SU-DHL-6 (cell line): ENCODE measurements around the gene ZNF284.

ENCODE experiments used
- H2AFZ ChIP-seq: fragments of 200-600 bp; sonication (generic); 2 replicates; pipeline ENCODE4 v1.6.1; 2014; ENCODE audit warnings: low read depth, mild to moderate bottlenecking, moderate library complexity, mixed read lengths, antibody characterized with exemption, low read length; ENCODE audit not compliant: severe bottlenecking
- H3F3A ChIP-seq: fragments of 200-600 bp; shearing (Covaris generic); 2 replicates; pipeline ENCODE4 v1.6.0; 2016; ENCODE audit warnings: antibody characterized with exemption, mild to moderate bottlenecking; ENCODE audit not compliant: insufficient read depth
- H3K27ac ChIP-seq: fragments of 200-600 bp; sonication (generic); 2 replicates; pipeline ENCODE4 v1.5.1; 2016; ENCODE audit warnings: low read depth, mild to moderate bottlenecking, low read length, moderate library complexity, mixed read lengths
- H3K27me3 ChIP-seq: fragments of 200-600 bp; sonication (generic), shearing (Covaris generic); 2 replicates; pipeline ENCODE4 v1.6.0; 2014; ENCODE audit warnings: mild to moderate bottlenecking, low read length
- H3K36me3 ChIP-seq: fragments of 200-600 bp; sonication (generic); 2 replicates; pipeline ENCODE4 v1.6.1; 2014; ENCODE audit warnings: mild to moderate bottlenecking, low read length, mixed read lengths
- H3K4me2 ChIP-seq: fragments of 300-600, 200-600 bp; shearing (Covaris generic), sonication (generic); 2 replicates; pipeline ENCODE4 v1.6.0; 2014; ENCODE audit warnings: low read length, low read depth, mild to moderate bottlenecking; ENCODE audit not compliant: poor library complexity, severe bottlenecking
- H3K4me3 ChIP-seq: fragments of 200-600 bp; sonication (generic); 2 replicates; pipeline ENCODE4 v1.5.1; 2014; ENCODE audit warnings: antibody characterized with exemption, low read length, mild to moderate bottlenecking, mixed read lengths; ENCODE audit not compliant: insufficient read depth, poor library complexity, severe bottlenecking
- H3K79me2 ChIP-seq: fragments of 200-600 bp; sonication (generic); 2 replicates; pipeline ENCODE4 v1.6.1; 2014; ENCODE audit warnings: mild to moderate bottlenecking, low read length, moderate library complexity; ENCODE audit not compliant: insufficient read depth
- H3K9ac ChIP-seq: fragments of 200-600 bp; sonication (generic); 2 replicates; pipeline ENCODE4 v1.7.0; 2014; ENCODE audit warnings: mild to moderate bottlenecking, low read length
- H3K9me2 ChIP-seq: fragments of 200-600 bp; sonication (generic); replicated peaks from 2 replicates; pipeline ENCODE4 v1.6.1; 2014; ENCODE audit warnings: low read length; ENCODE audit not compliant: insufficient read depth
- H3K9me3 ChIP-seq: fragments of 200-600 bp; sonication (generic); 2 replicates; pipeline ENCODE4 v1.6.1; 2014; ENCODE audit warnings: low read length, mixed read lengths; ENCODE audit not compliant: insufficient read depth
- H4K20me1 ChIP-seq: fragments of 200-600 bp; sonication (generic); 2 replicates; pipeline ENCODE4 v1.6.1; 2014; ENCODE audit warnings: low read depth, mild to moderate bottlenecking, antibody characterized with exemption, low read length, moderate library complexity, mixed read lengths
- EZH2phosphoT487 ChIP-seq: fragments of 200-600 bp; sonication (generic), shearing (Covaris generic); conservative IDR thresholded peaks from 2 replicates; pipeline ENCODE4 v1.6.1; 2018; ENCODE audit warnings: mild to moderate bottlenecking, antibody characterized with exemption, low read length, moderate library complexity, mixed read lengths
- TF ChIP-seq, protein P1 (sequence below): fragments of 200-600 bp; sonication (generic); IDR thresholded peaks from one replicate; pipeline ENCODE4 v1.5.1; 2017; ENCODE audit warnings: antibody characterized with exemption, mild to moderate bottlenecking, low read length, moderate library complexity; ENCODE audit not compliant: insufficient read depth, poor library complexity, severe bottlenecking

The ZNF284 gene

DNA sequence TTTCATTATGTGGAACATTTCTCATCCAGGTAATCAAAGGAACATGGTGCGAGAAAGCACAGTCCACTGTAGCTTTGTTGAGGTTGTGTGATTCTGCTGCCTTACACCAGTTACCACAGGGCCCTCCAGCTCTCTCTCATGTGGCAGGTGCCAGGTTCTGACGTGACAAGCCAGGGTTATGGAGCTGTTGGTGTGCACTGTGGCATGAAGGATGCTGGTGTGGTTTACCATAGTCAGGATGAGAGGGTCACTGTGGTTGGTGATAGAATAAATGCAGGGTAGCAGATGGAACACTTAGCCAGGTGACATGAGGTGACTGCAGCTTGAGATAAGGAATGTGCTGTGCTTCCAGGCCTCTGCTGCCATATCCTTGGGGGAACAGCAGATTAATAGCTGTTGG, 12.7 kb upstream of the ZNF284 start:
- TF ChIP-seq EZH2phosphoT487, result no peak
- TF ChIP-seq, protein P1, sequence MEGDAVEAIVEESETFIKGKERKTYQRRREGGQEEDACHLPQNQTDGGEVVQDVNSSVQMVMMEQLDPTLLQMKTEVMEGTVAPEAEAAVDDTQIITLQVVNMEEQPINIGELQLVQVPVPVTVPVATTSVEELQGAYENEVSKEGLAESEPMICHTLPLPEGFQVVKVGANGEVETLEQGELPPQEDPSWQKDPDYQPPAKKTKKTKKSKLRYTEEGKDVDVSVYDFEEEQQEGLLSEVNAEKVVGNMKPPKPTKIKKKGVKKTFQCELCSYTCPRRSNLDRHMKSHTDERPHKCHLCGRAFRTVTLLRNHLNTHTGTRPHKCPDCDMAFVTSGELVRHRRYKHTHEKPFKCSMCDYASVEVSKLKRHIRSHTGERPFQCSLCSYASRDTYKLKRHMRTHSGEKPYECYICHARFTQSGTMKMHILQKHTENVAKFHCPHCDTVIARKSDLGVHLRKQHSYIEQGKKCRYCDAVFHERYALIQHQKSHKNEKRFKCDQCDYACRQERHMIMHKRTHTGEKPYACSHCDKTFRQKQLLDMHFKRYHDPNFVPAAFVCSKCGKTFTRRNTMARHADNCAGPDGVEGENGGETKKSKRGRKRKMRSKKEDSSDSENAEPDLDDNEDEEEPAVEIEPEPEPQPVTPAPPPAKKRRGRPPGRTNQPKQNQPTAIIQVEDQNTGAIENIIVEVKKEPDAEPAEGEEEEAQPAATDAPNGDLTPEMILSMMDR, result no peak
- Histone ChIP-seq H3K27ac (no peak overlapping the region), H3F3A (no peaks in the 10 kb centered on the region), H3K9ac (no peak overlapping the region), H3K36me3 (no peaks in the 10 kb centered on the region), H3K9me2 (no peaks in the 10 kb centered on the region), H2AFZ (no peak overlapping the region), H3K9me3 (no peaks in the 10 kb centered on the region), H3K4me2 (no peak overlapping the region), H3K27me3 (no peaks in the 10 kb centered on the region), H3K79me2 (no peaks in the 10 kb centered on the region), H3K4me3 (no peak overlapping the region), H4K20me1 (no peaks in the 10 kb centered on the region)

DNA sequence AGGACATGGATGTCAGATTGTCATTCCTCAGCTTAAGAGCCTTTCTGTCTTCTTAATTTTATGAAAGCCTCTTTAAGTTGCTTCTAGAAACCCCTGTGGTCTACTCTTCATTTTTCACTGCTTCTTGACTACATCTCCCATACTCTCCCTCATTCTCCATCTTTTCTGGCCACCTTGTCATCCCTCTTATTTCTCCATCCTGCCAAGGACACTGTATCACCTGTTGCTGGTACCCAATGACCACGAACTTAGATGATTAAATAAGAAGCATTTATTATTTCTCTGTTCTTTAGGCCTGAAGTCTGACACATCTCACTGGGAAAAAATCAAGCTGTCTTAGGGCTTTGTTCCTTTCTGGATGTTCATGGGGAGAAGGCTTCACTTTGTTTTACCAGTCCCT, 10.9 kb upstream of the ZNF284 start:
- TF ChIP-seq, protein P1, result no peak

DNA sequence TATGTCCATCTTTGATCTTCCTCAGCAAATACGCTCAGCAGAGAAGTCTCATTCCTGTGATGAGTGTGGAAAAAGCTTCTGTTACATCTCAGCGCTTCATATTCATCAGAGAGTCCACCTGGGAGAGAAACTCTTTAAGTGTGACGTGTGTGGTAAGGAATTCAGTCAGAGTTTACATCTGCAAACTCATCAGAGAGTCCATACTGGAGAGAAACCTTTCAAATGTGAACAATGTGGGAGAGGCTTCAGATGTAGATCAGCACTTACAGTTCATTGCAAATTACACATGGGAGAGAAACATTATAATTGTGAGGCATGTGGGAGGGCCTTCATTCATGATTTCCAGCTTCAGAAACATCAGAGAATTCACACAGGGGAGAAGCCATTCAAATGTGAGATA, 5.7 kb upstream of the ZNF284 start:
- peaks cover 20% of the 10 kb centered on the region; the same call in 1 of the 2 replicates for H3K9me3 ChIP-seq
- H3K36me3 ChIP-seq, result no peaks in the 10 kb centered on the region
- no peaks in the 10 kb centered on the region for H3F3A ChIP-seq
- no peak overlapping the region for H3K9ac ChIP-seq
- H3K27ac ChIP-seq, result no peak overlapping the region
- no peaks in the 10 kb centered on the region for H4K20me1 ChIP-seq
- no peaks in the 10 kb centered on the region for H3K27me3 ChIP-seq
- no peaks in the 10 kb centered on the region for H3K79me2 ChIP-seq
- H3K4me2 ChIP-seq, result no peak overlapping the region
- no peak overlapping the region for H2AFZ ChIP-seq
- TF ChIP-seq EZH2phosphoT487, result no peak
- TF ChIP-seq, protein P1, result no peak
- H3K4me3 ChIP-seq, result no peak overlapping the region
- no peaks in the 10 kb centered on the region for H3K9me2 ChIP-seq

More for the DNA sequence above, 10.9 kb upstream of the ZNF284 start:
- Histone ChIP-seq H3K79me2 (no peaks in the 10 kb centered on the region), H3K9ac (no peak overlapping the region), H3F3A (no peaks in the 10 kb centered on the region), H3K27ac (no peak overlapping the region), H2AFZ (no peak overlapping the region), H3K27me3 (no peaks in the 10 kb centered on the region), H3K4me2 (no peak overlapping the region), H3K9me2 (no peaks in the 10 kb centered on the region), H3K36me3 (no peaks in the 10 kb centered on the region), H4K20me1 (no peaks in the 10 kb centered on the region), H3K9me3 (peaks cover 5% of the 10 kb centered on the region; the same call in 1 of the 2 replicates), H3K4me3 (no peak overlapping the region)
